SK-N-MC (cell line): Measurements from ENCODE around the gene SHLD1.
"Not testable (repeated sequence)": the region's sequence is repeated elsewhere in the genome, so short reads cannot be mapped to it uniquely, and the experiment has no call there.

ENCODE experiments used
- DNase-seq: peaks from one replicate; pipeline ENCODE4 v3.0.0-alpha.2; 2011; ENCODE audit warnings: low read depth, low spot score
- H3K27ac ChIP-seq: fragments of 200-600 bp; sonication (generic); 2 replicates; pipeline ENCODE4 v1.5.1; 2016; ENCODE audit warnings: mixed run types
- H3K36me3 ChIP-seq: fragments of 200-600 bp; sonication (generic); 2 replicates; pipeline ENCODE4 v1.6.1; 2017; ENCODE audit warnings: antibody characterized with exemption, low read length, mixed read lengths; ENCODE audit not compliant: insufficient read depth
- H3K4me3 ChIP-seq: fragments of 200-600 bp; sonication (generic); 2 replicates; pipeline ENCODE4 v1.5.1; 2016
- H3K9ac ChIP-seq: fragments of 200-600 bp; sonication (generic); 2 replicates; pipeline ENCODE4 v1.8.0; 2017; ENCODE audit warnings: mixed run types, mixed read lengths; ENCODE audit not compliant: insufficient read length
- H3K9me3 ChIP-seq: fragments of 200-600 bp; sonication (generic); 2 replicates; pipeline ENCODE4 v1.6.1; 2017; ENCODE audit warnings: low read depth, mild to moderate bottlenecking, antibody characterized with exemption, low read length, moderate library complexity, mixed read lengths
- EZH2 ChIP-seq: fragments of 200-600 bp; sonication (generic); IDR thresholded peaks from one replicate; pipeline ENCODE4 v1.6.1; 2017; ENCODE audit warnings: antibody characterized with exemption
- FOXP2 ChIP-seq: optimal IDR thresholded peaks from 2 replicates; pipeline ENCODE3; 2011; ENCODE audit warnings: mild to moderate bottlenecking, moderate library complexity; ENCODE audit not compliant: insufficient read depth; ENCODE audit errors: extremely low read length, control extremely low read depth
- POLR2AphosphoS5 ChIP-seq: IDR thresholded peaks from 2 replicates; pipeline ENCODE4 v1.6.1; 2012; ENCODE audit warnings: mild to moderate bottlenecking, low read depth, low read length, borderline replicate concordance

Gene SHLD1

DNA sequence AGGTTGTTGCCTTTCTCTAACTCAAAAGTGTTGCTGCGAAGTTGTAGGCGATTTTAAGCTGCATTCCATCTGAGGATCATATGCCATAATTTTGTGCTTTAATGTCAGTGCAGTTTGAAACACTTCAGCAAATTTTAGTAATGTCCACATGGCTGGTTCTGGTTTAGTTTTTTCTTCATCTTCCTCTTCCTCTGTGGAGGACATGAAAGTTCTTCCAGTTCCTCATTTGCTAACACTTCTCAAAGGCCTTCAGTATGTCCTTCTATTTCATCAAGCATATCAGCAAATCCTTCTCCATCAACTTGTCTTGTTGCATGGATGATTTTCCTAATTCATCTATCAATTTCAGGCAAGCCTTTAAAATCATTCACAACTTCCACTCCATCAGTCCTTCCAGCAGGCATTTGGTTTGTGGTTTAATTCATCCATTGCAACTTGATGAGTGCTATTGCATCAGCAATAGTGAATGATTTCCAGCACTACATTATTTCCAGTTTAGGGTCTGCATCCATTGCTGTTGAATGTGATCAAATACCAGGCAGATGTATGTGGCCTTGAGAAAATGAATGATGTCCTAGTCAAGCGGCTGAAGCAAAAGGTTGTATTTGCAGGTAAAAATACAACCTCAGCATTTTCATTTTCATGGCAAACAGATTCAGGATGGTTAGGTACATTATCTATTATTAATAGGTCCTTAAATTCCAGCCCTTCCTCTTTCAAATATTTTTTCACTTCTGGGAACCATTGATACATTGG is 20.2 kb downstream of the SHLD1 start:
- Histone ChIP-seq H3K9ac (peak overlapping the region; percentile 26), H3K9me3 (no peaks in the 10 kb centered on the region), H3K36me3 (no peaks in the 10 kb centered on the region; the same call in 1 of the 2 replicates), H3K4me3 (no peak overlapping the region), H3K27ac (peak overlapping the region; percentile 66)
- DNase-seq = peak; percentile 35
- TF ChIP-seq FOXP2 (no peak), POLR2AphosphoS5 (no peak), EZH2 (no peak)

DNA sequence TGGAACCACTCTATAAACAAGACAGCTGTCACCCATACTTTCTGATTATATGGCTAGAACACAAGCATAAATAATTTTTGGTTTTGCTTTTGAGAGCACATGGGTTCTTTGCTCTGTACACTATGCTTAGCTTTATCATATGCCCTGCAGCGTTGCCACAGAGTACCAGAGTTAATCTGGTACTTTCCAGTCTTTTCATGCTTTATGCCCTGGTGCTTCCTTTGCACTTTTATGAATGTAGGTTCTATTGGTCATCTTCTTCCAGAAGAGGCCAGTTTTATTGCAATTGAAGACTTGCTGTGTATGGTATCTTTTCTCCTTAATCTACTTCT is 20.8 kb downstream of the SHLD1 start:
- Histone ChIP-seq H3K4me3 (no peak overlapping the region), H3K27ac (peak overlapping the region; percentile 66), H3K9ac (peak overlapping the region; percentile 26), H3K9me3 (no peaks in the 10 kb centered on the region), H3K36me3 (no peaks in the 10 kb centered on the region; the same call in 1 of the 2 replicates)
- DNase-seq = no peak
- TF ChIP-seq FOXP2 (no peak), POLR2AphosphoS5 (no peak), EZH2 (no peak)

DNA sequence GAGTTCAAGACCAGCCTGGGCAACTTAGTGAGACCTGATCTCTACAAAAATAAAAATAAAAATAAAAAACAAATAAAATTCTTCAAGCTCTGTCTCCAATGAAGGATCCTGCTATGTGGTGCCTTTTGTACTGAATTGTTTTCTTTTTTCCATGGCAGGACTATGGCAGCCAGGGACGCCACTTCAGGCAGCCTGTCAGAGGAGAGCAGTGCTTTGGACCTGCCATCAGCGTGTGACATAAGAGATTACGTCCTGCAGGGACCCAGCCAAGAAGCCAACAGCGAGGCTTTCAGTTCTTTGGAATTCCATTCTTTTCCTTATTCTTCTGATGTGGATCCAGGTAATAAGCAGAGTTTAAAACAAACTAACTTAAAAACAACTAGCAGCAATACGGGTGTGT is 22.5 kb downstream of the SHLD1 start:
- TF ChIP-seq EZH2 (no peak), FOXP2 (no peak), POLR2AphosphoS5 (no peak)
- H3K27ac ChIP-seq = no peak overlapping the region
- DNase-seq = no peak
- no peaks in the 10 kb centered on the region for H3K9me3 ChIP-seq
- H3K36me3 ChIP-seq = no peaks in the 10 kb centered on the region; the same call in 1 of the 2 replicates
- no peak overlapping the region for H3K9ac ChIP-seq
- H3K4me3 ChIP-seq = no peak overlapping the region

GRCh38 chr20:5773589-5773988 is 23.4 kb downstream of the SHLD1 start:
- no peak overlapping the region for H3K9ac ChIP-seq
- TF ChIP-seq FOXP2 = no peak
- no peak for TF ChIP-seq EZH2
- no peak for DNase-seq
- H3K4me3 ChIP-seq = no peak overlapping the region
- no peak overlapping the region for H3K27ac ChIP-seq
- H3K36me3 ChIP-seq = no peaks in the 10 kb centered on the region; the same call in 1 of the 2 replicates
- no peaks in the 10 kb centered on the region for H3K9me3 ChIP-seq

DNA sequence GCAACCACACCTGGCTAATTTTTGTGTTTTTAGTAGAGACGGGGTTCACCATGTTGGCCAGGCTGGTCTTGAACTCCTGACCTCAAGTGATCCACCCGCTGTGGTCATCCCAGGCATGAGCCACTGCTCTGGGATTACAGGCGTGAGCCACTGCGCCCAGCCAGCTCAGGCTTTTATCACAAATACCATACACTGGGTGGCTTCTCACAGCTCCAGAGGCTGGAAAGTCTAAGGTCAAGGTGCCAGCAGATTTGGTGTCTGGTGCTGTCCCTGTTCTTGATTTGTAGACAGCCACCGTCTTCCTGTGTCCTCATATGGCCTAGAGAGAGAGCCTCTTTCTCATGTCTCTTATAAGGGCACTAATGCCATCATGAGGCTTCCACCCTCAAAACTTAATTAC is 25.9 kb downstream of the SHLD1 start:
- DNase-seq = no peak
- TF ChIP-seq EZH2 (no peak), POLR2AphosphoS5 (no peak), FOXP2 (no peak)
- H3K9ac ChIP-seq = no peak overlapping the region
- no peaks in the 10 kb centered on the region; the same call in 1 of the 2 replicates for H3K36me3 ChIP-seq
- H3K9me3 ChIP-seq = no peaks in the 10 kb centered on the region
- no peak overlapping the region for H3K27ac ChIP-seq
- H3K4me3 ChIP-seq = no peak overlapping the region

DNA sequence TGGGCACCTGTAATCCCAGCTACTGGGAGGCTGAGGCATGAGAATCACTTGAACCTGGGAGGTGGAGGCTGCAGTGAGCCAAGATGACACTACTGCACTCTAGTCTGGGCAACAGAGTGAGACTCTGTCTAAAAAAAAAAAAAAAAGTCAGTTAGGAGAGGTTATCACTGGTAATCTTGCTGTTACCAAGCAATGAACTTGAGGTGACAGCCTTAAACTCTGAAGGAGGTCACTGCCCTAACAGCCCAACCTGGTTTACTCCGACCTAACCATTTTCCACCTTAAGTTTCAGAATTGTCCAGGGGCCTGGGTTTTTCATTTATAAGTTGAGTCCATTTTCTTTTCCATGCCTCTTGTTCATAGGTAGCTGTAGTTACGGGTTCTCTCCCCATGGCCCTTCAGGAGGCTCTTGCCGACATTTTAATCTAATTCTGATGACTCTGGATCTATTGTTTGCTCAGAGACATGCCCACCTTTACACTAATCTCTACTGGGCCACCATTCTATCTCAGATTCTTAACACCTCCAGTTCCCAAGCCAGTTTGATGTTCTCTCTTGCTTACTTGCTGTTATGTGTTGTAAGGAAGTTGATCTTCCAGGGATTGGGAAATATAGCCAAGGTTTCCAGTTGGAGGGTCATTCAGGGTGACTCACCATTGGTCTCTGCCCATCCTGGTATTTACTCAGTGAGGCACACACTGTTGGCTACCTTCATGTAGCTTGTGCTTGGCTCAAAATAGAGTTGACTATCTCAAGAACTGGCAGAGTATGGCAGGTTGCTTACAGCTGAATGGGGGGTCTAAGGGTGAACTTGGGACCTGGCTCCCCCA is 29.1 kb downstream of the SHLD1 start:
- Histone ChIP-seq H3K9ac (no peak overlapping the region), H3K36me3 (no peaks in the 10 kb centered on the region; the same call in 1 of the 2 replicates), H3K9me3 (no peaks in the 10 kb centered on the region), H3K4me3 (no peak overlapping the region), H3K27ac (no peak overlapping the region)
- DNase-seq = no peak
- TF ChIP-seq EZH2 (no peak), POLR2AphosphoS5 (no peak), FOXP2 (no peak)

DNA sequence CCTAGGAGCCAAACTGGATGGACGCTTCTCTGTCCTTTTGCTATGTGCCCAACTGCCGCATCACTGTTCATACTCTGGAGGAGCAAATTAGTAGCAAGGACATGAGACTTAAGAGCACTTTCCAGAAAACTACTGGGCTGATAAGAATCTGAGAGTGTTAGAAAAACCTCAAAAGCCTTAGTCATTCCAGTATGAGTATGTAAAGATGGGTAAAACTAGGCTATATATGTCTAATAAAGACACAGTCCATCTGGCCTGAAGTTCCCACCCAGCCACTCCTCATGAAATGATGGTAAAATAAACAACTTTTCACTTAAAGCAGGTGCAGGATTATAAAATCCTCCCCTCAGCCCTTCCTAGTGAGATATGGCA is 30.6 kb downstream of the SHLD1 start:
- Histone ChIP-seq H3K9me3 (no peaks in the 10 kb centered on the region), H3K4me3 (no peak overlapping the region), H3K9ac (no peak overlapping the region), H3K27ac (no peak overlapping the region), H3K36me3 (no peaks in the 10 kb centered on the region)
- TF ChIP-seq POLR2AphosphoS5 = no peak
- TF ChIP-seq FOXP2 = no peak
- no peak for DNase-seq

- not testable (repeated sequence) for H3K27ac ChIP-seq, H3K9me3 ChIP-seq, DNase-seq, H3K9ac ChIP-seq, H3K4me3 ChIP-seq, H3K36me3 ChIP-seq
These were observed 31.2 kb downstream of the SHLD1 start for GRCh38 chr20:5781367-5781766.
